IMR-90 (cell line): Measurements from ENCODE around the gene PTPN4. TPM values are rescaled to one million over a fixed set of nuclear protein-coding genes. Genes with fewer than 3 reads are reported as not detected.

Experiments
- ATAC-seq: fragments of 200-7000 bp; cut with Tn5 transposase; 2 replicates; pipeline ENCODE4 v1.9.1; 2020; ENCODE audit warnings: low read depth, mild to moderate bottlenecking, moderate library complexity
- BruUV-seq: library from RNA; stranded (reverse); fragments of 400-500 nt; replicated peaks from 2 replicates; lab custom pipeline; 2021; lab: Mats Ljungman, UMichigan
- CTCF ChIA-PET: fragments of 300-600 bp; formaldehyde crosslinking; extraction: SDS; loops from one replicate; lab custom pipeline; 2021; ENCODE audit warnings: antibody characterized with exemption; lab: Yijun Ruan, JAX
- POLR2A ChIA-PET: fragments of 300-600 bp; sonication (Branson Sonifier 250); formaldehyde crosslinking; loops from one replicate; lab custom pipeline; 2022; ENCODE audit warnings: antibody characterized with exemption; ENCODE audit not compliant: unreplicated experiment; lab: Charles Lee
- DNase-seq: peaks from one replicate; pipeline ENCODE4 v3.0.0; 2013
- H2AFZ ChIP-seq: replicated peaks from 2 replicates; pipeline ENCODE3; 2013; ENCODE audit warnings: low read length, mild to moderate bottlenecking; ENCODE audit not compliant: poor library complexity
- H2AK5ac ChIP-seq: 2 replicates; pipeline ENCODE4 v1.6.1; 2013; ENCODE audit warnings: low read depth, low read length, inconsistent platforms
- H2AK9ac ChIP-seq: replicated peaks from 2 replicates; pipeline ENCODE3; 2013; ENCODE audit warnings: mild to moderate bottlenecking, low read depth, low read length, moderate library complexity; ENCODE audit not compliant: poor library complexity
- H2BK120ac ChIP-seq: 2 replicates; pipeline ENCODE4 v1.6.1; 2013; ENCODE audit warnings: low read depth, low read length, inconsistent platforms
- H2BK15ac ChIP-seq: 3 replicates; pipeline ENCODE4 v1.6.1; 2013; ENCODE audit warnings: low read depth, low read length, inconsistent platforms
- H2BK20ac ChIP-seq: 2 replicates; pipeline ENCODE4 v1.6.1; 2013; ENCODE audit warnings: low read depth, mild to moderate bottlenecking, inconsistent platforms, low read length, moderate library complexity
- H2BK5ac ChIP-seq: 2 replicates; pipeline ENCODE4 v1.6.1; 2013; ENCODE audit warnings: mild to moderate bottlenecking, low read depth, low read length, inconsistent platforms; ENCODE audit not compliant: poor library complexity, severe bottlenecking
- H3K14ac ChIP-seq: replicated peaks from 2 replicates; pipeline ENCODE4 v1.6.1; 2013; ENCODE audit warnings: low read depth, low read length, inconsistent platforms
- H3K18ac ChIP-seq: 2 replicates; pipeline ENCODE4 v1.6.1; 2013; ENCODE audit warnings: low read depth, low read length, control low read depth
- H3K23ac ChIP-seq: 2 replicates; pipeline ENCODE4 v1.6.1; 2013; ENCODE audit warnings: low read depth, low read length, inconsistent platforms
- H3K27ac ChIP-seq: 2 replicates; pipeline ENCODE4 v1.5.1; 2013; ENCODE audit warnings: mild to moderate bottlenecking, control low read depth, low read length; ENCODE audit not compliant: insufficient read depth
- H3K27me3 ChIP-seq: 2 replicates; pipeline ENCODE4 v1.6.1; 2013; ENCODE audit warnings: low read length; ENCODE audit not compliant: control insufficient read depth, insufficient read depth
- H3K36me3 ChIP-seq: 2 replicates; pipeline ENCODE4 v1.6.1; 2013; ENCODE audit warnings: low read length, mixed read lengths; ENCODE audit not compliant: control insufficient read depth, insufficient read depth
- H3K4ac ChIP-seq: 2 replicates; pipeline ENCODE4 v1.6.1; 2013; ENCODE audit warnings: low read depth, low read length, inconsistent platforms
- H3K4me1 ChIP-seq: 2 replicates; pipeline ENCODE4 v1.6.1; 2013; ENCODE audit warnings: low read length, mixed read lengths; ENCODE audit not compliant: control insufficient read depth, insufficient read depth
- H3K4me2 ChIP-seq: 2 replicates; pipeline ENCODE4 v1.6.1; 2013; ENCODE audit warnings: low read depth, mild to moderate bottlenecking, control low read depth, low read length, moderate library complexity
- H3K4me3 ChIP-seq: 2 replicates; pipeline ENCODE4 v1.5.1; 2013; ENCODE audit warnings: low read depth, mild to moderate bottlenecking, control low read depth, low read length, moderate library complexity; ENCODE audit not compliant: insufficient read depth
- H3K56ac ChIP-seq: 2 replicates; pipeline ENCODE4 v1.6.1; 2013; ENCODE audit warnings: low read length, inconsistent platforms; ENCODE audit not compliant: insufficient read depth; ENCODE audit errors: extremely low read depth
- H3K79me1 ChIP-seq, 2 experiments: 2 replicates each; pipeline ENCODE4 v1.6.1; 2013; ENCODE audit warnings: low read length in 2 of 2, inconsistent platforms in 1 of 2, low read depth in 1 of 2
- H3K9ac ChIP-seq: 2 replicates; pipeline ENCODE4 v1.6.1; 2013; ENCODE audit warnings: low read depth, low read length, control low read depth
- H3K9me1 ChIP-seq: 2 replicates; pipeline ENCODE4 v1.6.1; 2013; ENCODE audit warnings: low read length, inconsistent platforms; ENCODE audit not compliant: insufficient read depth
- H3K9me3 ChIP-seq: 2 replicates; pipeline ENCODE4 v1.6.1; 2013; ENCODE audit warnings: low read length; ENCODE audit not compliant: control insufficient read depth, insufficient read depth
- H4K20me1 ChIP-seq: 2 replicates; pipeline ENCODE4 v1.6.1; 2013; ENCODE audit warnings: low read length, inconsistent platforms; ENCODE audit not compliant: insufficient read depth
- H4K5ac ChIP-seq: 2 replicates; pipeline ENCODE4 v1.6.1; 2013; ENCODE audit warnings: mild to moderate bottlenecking, low read depth, low read length, control low read depth
- H4K8ac ChIP-seq, 2 experiments: 2 replicates each; pipeline ENCODE4 v1.6.1; 2013; ENCODE audit warnings: low read depth in 2 of 2, low read length in 2 of 2, control low read depth in 1 of 2, inconsistent platforms in 1 of 2
- H4K91ac ChIP-seq: 2 replicates; pipeline ENCODE4 v1.6.1; 2013; ENCODE audit warnings: low read depth, low read length, inconsistent platforms; ENCODE audit not compliant: insufficient read depth
- BHLHE40 ChIP-seq: fragments of 150-350 bp; IDR thresholded peaks from 2 replicates; pipeline ENCODE4 v1.6.1; 2016; ENCODE audit warnings: mild to moderate bottlenecking, low read depth, low read length
- CEBPB ChIP-seq: IDR thresholded peaks from 2 replicates; pipeline ENCODE4 v1.6.1; 2012; ENCODE audit warnings: low read depth, low read length, improper control_type of control experiment
- CHD1 ChIP-seq: IDR thresholded peaks from 2 replicates; pipeline ENCODE4 v1.6.1; 2012; ENCODE audit warnings: low read depth, low read length, improper control_type of control experiment
- ELK1 ChIP-seq: fragments of 150-350 bp; IDR thresholded peaks from 2 replicates; pipeline ENCODE4 v1.6.1; 2016; ENCODE audit warnings: low read depth, mild to moderate bottlenecking, low read length, moderate library complexity, borderline replicate concordance
- FOS ChIP-seq: fragments of 150-350 bp; IDR thresholded peaks from 2 replicates; pipeline ENCODE4 v1.6.1; 2016; ENCODE audit warnings: low read depth, low read length
- MAFK ChIP-seq: IDR thresholded peaks from 2 replicates; pipeline ENCODE4 v1.6.1; 2012; ENCODE audit warnings: low read depth, low read length, improper control_type of control experiment
- MAZ ChIP-seq: IDR thresholded peaks from 2 replicates; pipeline ENCODE4 v1.6.1; 2012; ENCODE audit warnings: low read depth, mild to moderate bottlenecking, low read length, improper control_type of control experiment, moderate library complexity, borderline replicate concordance
- MXI1 ChIP-seq: IDR thresholded peaks from 2 replicates; pipeline ENCODE4 v1.6.1; 2012; ENCODE audit warnings: low read depth, mild to moderate bottlenecking, low read length, moderate library complexity, borderline replicate concordance
- NFE2L2 ChIP-seq: fragments of 150-350 bp; IDR thresholded peaks from 2 replicates; pipeline ENCODE4 v1.6.1; 2016; ENCODE audit warnings: low read depth, mild to moderate bottlenecking, low read length
- POLR2A ChIP-seq: IDR thresholded peaks from 2 replicates; pipeline ENCODE4 v1.6.1; 2012; ENCODE audit warnings: mild to moderate bottlenecking, low read depth, low read length
- RAD21 ChIP-seq: IDR thresholded peaks from 2 replicates; pipeline ENCODE4 v1.6.1; 2012; ENCODE audit warnings: low read length, improper control_type of control experiment
- RCOR1 ChIP-seq: IDR thresholded peaks from 2 replicates; pipeline ENCODE4 v1.6.1; 2012; ENCODE audit warnings: mild to moderate bottlenecking, low read length, improper control_type of control experiment; ENCODE audit not compliant: insufficient replicate concordance
- RFX5 ChIP-seq: IDR thresholded peaks from 2 replicates; pipeline ENCODE4 v1.8.0; 2012; ENCODE audit warnings: low read depth, mild to moderate bottlenecking, low read length, moderate library complexity
- SMC3 ChIP-seq: fragments of 150-350 bp; IDR thresholded peaks from 2 replicates; pipeline ENCODE4 v1.6.1; 2016; ENCODE audit warnings: low read depth, mild to moderate bottlenecking, antibody characterized with exemption, low read length, moderate library complexity
- WGBS, 2 experiments: methylation state at CpG; one replicate each; pipeline versions ENCODE4 v1.1.5 to v1.1.7; 2013; ENCODE audit warnings: missing lambda C conversion rate in 2 of 2; ENCODE audit not compliant: insufficient read length in 1 of 2; ENCODE audit errors: extremely low coverage in 2 of 2; 5-methylcytosine and 5-hydroxymethylcytosine counted together
- dilution Hi-C: fragments of 300-500 bp; cut with HindIII; formaldehyde crosslinking; loops from one replicate; pipeline ENCODE4 v1.14.3; 2018; ENCODE audit warnings: low sequenced_read_pairs; ENCODE audit not compliant: unreplicated experiment
- in situ Hi-C: fragments of 300-500 bp; cut with MboI; formaldehyde crosslinking; loops from 3 replicates; pipeline ENCODE4 v1.14.3; 2019; ENCODE audit warnings: low sequenced_read_pairs, inconsistent platforms, mixed read lengths
- intact Hi-C: fragments of 100-400 bp; cut with micrococcal nuclease; formaldehyde crosslinking; loops from 2 replicates; pipeline ENCODE4 v1.10.0; 2022
- polyA plus RNA-seq, 3 experiments: library from polyadenylated mRNA; depleted of rRNA; stranded (reverse); fragments of >200 nt; gene quantifications; 2 replicates each; pipeline ENCODE4 v1.2.3, GENCODE V29; 2012; ENCODE audit warnings: low replicate concordance in 1 of 3
- total RNA-seq: library from RNA; depleted of rRNA; stranded (reverse); fragments of >200 nt; gene quantifications from 2 replicates; pipeline ENCODE4 v1.2.3, GENCODE V29; 2012
- TF ChIP-seq, protein P1 (sequence below): conservative IDR thresholded peaks from 2 replicates; pipeline ENCODE4 v1.5.1; 2012; ENCODE audit warnings: mild to moderate bottlenecking, low read depth, low read length, improper control_type of control experiment
- TF ChIP-seq, protein P2 (sequence below): fragments of 150-350 bp; IDR thresholded peaks from 2 replicates; pipeline ENCODE4 v1.6.1; 2017; ENCODE audit warnings: mild to moderate bottlenecking, antibody characterized with exemption, low read length, low read depth

Gene PTPN4
- total and polyA plus RNA-seq, 2 of the 4 experiments (the other 2 are of a cell fraction) = 2.9 to 19.2 TPM

DNA sequence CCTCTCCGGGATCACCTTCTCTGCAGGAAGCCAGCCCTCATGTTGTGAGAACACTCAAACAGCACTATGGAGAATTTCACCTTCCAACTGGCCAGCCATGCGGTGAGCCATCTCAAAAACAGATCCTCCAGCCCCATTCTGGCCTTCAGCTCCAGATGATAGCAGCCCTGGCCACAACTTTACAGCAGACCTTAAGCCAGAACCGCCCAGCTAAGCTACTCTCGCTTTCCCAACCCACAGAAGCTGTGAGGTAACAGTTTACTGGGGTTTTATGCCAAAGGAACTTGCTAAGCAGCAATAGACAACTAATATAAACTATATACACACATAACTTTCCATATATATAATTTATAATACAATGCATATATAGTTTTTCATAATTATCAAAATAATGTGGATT is 11.6 kb upstream of the PTPN4 start:
- no peak overlapping the region for H3K14ac ChIP-seq
- H3K9ac ChIP-seq = no peak overlapping the region
- H3K79me1 ChIP-seq = no peaks in the 10 kb centered on the region
- no peaks in the 10 kb centered on the region for H3K9me1 ChIP-seq
- no peak overlapping the region; the same call in 1 of the 2 replicates for H3K23ac ChIP-seq
- H4K8ac ChIP-seq = no peak overlapping the region
- no peak for TF ChIP-seq RAD21
- no peak for TF ChIP-seq RCOR1
- TF ChIP-seq, protein P1, sequence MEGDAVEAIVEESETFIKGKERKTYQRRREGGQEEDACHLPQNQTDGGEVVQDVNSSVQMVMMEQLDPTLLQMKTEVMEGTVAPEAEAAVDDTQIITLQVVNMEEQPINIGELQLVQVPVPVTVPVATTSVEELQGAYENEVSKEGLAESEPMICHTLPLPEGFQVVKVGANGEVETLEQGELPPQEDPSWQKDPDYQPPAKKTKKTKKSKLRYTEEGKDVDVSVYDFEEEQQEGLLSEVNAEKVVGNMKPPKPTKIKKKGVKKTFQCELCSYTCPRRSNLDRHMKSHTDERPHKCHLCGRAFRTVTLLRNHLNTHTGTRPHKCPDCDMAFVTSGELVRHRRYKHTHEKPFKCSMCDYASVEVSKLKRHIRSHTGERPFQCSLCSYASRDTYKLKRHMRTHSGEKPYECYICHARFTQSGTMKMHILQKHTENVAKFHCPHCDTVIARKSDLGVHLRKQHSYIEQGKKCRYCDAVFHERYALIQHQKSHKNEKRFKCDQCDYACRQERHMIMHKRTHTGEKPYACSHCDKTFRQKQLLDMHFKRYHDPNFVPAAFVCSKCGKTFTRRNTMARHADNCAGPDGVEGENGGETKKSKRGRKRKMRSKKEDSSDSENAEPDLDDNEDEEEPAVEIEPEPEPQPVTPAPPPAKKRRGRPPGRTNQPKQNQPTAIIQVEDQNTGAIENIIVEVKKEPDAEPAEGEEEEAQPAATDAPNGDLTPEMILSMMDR = no peak
- no peak for TF ChIP-seq FOS
- no peak for TF ChIP-seq BHLHE40
- TF ChIP-seq SMC3 = no peak
- no peak for TF ChIP-seq MAFK
- TF ChIP-seq MAZ = no peak
- TF ChIP-seq ELK1 = no peak
- no peak for TF ChIP-seq MXI1
- TF ChIP-seq NFE2L2 = no peak
- TF ChIP-seq CEBPB = no peak
- TF ChIP-seq, protein P2, sequence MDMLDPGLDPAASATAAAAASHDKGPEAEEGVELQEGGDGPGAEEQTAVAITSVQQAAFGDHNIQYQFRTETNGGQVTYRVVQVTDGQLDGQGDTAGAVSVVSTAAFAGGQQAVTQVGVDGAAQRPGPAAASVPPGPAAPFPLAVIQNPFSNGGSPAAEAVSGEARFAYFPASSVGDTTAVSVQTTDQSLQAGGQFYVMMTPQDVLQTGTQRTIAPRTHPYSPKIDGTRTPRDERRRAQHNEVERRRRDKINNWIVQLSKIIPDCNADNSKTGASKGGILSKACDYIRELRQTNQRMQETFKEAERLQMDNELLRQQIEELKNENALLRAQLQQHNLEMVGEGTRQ = no peak
- no peak for TF ChIP-seq RFX5
- no peak for TF ChIP-seq CHD1
- no peak for TF ChIP-seq POLR2A
- no peak overlapping the region for H2BK5ac ChIP-seq
- dilution Hi-C loops = no loop called here
- no peaks in the 10 kb centered on the region for H4K20me1 ChIP-seq
- DNase-seq = no peak
- H3K27me3 ChIP-seq = peaks cover 15% of the 10 kb centered on the region
- no peak overlapping the region for H3K18ac ChIP-seq
- no peak overlapping the region for H4K5ac ChIP-seq
- WGBS, 2 experiments = 100% methylated on average over 1 of the region's 4 CpGs; no CpG with 5 or more reads in 1 of the 2 experiments
- no peak for ATAC-seq
- no peaks in the 10 kb centered on the region for H3K36me3 ChIP-seq
- in situ Hi-C loops = loop anchor here (25.0 kb wide), 1 partner anchor 939 kb away; no protein-coding TSS in a partner anchor
- peaks cover 1% of the 10 kb centered on the region for H3K4me1 ChIP-seq
- ChIA-PET POLR2A (no interaction called here), CTCF (interaction anchor here (0.6 kb wide), 1 partner anchor 203 kb away, joined by 3 read pairs; no protein-coding TSS in a partner anchor)
- H3K9me3 ChIP-seq = no peaks in the 10 kb centered on the region
- H2BK15ac ChIP-seq = no peak overlapping the region
- H4K91ac ChIP-seq = no peak overlapping the region
- H3K4me3 ChIP-seq = no peak overlapping the region
- H3K27ac ChIP-seq = no peak overlapping the region
- BruUV-seq = no TSS peak
- no peak overlapping the region for H3K4ac ChIP-seq
- intact Hi-C loops = no loop called here
- H3K56ac ChIP-seq = no peak overlapping the region
- H2BK120ac ChIP-seq = no peak overlapping the region
- peak overlapping the region; percentile 45 for H2AFZ ChIP-seq
- no peak overlapping the region for H3K4me2 ChIP-seq
- no peak overlapping the region for H2AK9ac ChIP-seq
- no peak overlapping the region for H2BK20ac ChIP-seq
- H2AK5ac ChIP-seq = no peak overlapping the region
